NCI-H446 treated with DMSO at 0.1 percent for 48 hours (cell line): ENCODE measurements around the gene SETD3.

Experiments
- DNase-seq: peaks from one replicate; lab custom pipeline; 2025; lab: John Stamatoyannopoulos, UW

Gene SETD3

GRCh38 chr14:99479906-99480869 lies at the start of gene SETD3:
TSS of gene SETD3 (minus strand) at chr14:99480859. CDS start at chr14:99465805, 15,054 bp downstream.
- DNase-seq = no peak

GRCh38 chr14:99529899-99530298 lies 49.2 kb upstream of the SETD3 start:
- no peak for DNase-seq

- no peak for DNase-seq
Observed at GRCh38 chr14:99527427-99528076, 46.9 kb upstream of the SETD3 start.

DNA sequence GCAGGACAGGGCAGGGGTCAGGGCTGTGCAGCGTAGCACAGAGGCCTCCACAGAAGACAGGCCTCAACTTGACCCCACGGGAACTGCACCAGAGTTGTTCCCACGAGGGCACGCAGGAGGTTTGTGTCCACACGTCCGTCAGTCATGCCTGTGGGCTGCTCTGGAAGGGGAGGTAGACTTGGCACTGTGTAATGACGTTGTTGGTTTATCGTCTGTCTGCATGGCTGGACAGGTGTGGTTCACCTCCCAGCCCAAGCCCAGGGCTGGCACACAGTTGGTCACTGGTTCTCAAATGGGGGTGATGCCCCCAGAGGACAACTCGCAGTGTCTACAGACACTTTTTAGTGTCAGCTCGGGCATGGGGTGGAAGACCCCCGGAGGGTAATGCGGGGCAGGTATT lies 46.4 kb upstream of the SETD3 start:
- no peak for DNase-seq

- DNase-seq = no peak
Observed at GRCh38 chr14:99525699-99526080, 45.0 kb upstream of the SETD3 start.

GRCh38 chr14:99524804-99525698 lies 44.4 kb upstream of the SETD3 start:
- DNase-seq = no peak

GRCh38 chr14:99524091-99524661 lies 43.5 kb upstream of the SETD3 start:
- no peak for DNase-seq

DNA sequence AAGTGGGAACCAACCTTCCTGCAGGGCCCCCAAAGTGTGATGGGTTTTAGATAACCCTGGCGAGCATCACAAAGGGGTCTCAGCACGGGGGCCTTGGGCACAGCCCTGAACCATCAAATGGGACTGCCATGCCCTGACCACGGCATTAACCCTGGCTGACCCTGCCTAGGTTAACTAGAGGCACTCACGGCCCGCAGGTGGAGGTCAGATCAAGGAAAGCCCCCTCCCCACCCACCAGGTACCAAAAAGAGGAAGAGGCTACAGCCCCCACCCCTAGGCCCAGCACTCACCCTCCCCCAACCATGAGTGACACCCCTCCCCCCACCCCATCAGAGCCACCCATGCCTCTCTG lies 43.0 kb upstream of the SETD3 start:
- DNase-seq = no peak

GRCh38 chr14:99522934-99523703 lies 42.5 kb upstream of the SETD3 start:
- DNase-seq = no peak

- no peak for DNase-seq
Observed at GRCh38 chr14:99522457-99522891, 41.8 kb upstream of the SETD3 start.

DNA sequence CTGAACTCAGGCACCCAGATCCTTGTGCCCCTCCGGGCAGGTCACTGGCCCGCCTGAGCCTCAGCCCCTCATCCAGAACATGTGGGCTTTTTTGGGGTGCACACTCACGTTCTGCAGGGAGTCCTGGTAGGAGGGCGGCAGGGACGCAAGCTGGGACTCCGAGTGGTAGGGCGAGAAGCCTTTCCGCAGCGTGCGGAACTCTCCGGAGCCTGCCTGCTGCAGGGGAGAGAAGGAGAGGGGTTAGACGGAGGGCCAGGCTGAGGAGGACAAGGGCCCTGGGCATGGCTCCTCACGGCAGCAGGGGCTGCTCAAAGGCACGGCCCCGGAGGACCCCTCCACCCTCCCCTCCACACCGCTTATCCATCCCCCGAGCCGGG lies 41.4 kb upstream of the SETD3 start:
- no peak for DNase-seq

DNA sequence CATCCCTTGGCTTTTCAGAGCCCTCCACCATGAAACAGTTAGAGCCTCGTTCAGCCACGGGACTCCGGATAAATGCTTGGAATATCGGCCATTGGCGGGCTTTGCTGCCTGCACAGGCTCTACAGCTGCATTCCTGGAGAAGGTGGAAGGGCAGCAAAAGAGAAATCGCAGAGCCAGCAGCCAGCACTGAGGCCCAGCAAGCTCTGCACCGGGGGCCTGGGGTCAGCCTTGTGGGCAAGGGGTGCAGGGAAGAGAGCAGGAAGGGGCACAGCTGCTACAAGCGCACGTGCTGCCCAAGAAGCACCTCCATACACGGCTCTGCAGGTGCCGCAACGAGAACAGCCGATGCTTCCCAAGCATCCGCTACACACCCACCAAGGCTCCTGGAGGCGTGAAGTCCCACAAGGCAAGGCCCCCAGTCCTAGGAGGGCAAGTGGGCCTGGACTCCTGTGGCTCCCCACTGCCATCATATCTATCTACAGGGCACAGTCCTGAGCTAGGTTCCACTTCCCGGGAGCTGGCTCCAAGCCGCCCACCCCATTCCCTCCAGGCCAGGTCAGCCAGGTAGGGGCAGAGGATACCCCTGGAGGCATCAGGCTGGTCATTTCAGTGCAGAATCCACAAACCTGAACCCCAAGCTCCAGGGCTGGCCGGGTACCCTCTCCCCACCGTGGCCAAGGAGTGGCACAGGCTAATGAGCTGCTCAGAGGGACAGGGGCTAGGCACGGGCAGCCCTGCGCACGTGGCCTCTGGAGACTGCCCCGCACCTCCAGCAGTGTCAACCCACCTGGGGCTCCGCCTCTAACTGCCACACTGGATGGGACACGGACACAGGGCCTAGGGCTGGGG lies 40.7 kb upstream of the SETD3 start:
- DNase-seq = no peak

GRCh38 chr14:99520571-99521081 lies 40.0 kb upstream of the SETD3 start:
- no peak for DNase-seq

GRCh38 chr14:99519931-99520421 lies 39.3 kb upstream of the SETD3 start:
- no peak for DNase-seq

GRCh38 chr14:99519347-99519881 lies 38.8 kb upstream of the SETD3 start:
- no peak for DNase-seq

DNA sequence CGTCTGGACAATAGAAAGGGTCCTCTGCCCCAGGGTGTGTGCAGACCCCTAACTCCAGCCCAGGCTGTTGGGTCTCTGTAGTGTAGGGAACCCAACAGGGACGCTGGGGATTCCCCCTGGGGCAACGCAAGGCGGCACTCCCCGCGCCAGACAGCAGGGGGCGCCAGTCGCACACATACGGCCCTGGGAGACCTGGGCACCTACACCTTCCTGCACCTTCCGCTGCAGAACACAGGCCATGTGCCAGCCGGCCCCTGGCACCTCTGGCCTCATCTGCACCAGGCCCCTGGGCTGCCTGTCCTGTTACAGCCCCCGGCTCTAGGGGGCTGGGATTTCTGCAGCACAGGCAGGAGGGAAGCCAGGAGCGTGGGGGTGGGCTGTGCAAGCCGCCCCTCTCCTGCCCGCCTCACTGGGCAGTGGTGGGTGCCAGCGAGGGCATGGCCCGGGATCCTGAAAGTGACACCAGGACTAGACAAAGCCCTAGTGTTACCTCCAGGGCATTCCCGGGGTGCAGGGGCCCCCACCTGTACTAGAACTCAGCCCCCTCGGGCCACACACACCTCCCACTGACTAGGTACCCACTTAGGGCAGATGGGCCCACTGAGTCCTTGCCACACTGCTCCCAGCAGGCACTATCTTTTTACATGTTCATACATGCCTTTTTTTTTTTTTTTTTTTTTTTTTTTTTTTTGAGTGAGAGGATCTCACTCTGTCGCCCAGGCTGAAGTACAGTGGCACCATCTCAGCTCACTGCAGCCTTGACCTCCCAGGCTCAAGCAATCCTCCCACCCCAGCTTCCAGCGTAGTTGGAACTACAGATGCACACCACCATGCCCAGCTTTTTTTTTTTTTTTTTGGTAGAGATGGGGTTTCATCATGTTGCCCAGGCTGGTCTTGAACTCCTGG lies 38.0 kb upstream of the SETD3 start:
- no peak for DNase-seq

DNA sequence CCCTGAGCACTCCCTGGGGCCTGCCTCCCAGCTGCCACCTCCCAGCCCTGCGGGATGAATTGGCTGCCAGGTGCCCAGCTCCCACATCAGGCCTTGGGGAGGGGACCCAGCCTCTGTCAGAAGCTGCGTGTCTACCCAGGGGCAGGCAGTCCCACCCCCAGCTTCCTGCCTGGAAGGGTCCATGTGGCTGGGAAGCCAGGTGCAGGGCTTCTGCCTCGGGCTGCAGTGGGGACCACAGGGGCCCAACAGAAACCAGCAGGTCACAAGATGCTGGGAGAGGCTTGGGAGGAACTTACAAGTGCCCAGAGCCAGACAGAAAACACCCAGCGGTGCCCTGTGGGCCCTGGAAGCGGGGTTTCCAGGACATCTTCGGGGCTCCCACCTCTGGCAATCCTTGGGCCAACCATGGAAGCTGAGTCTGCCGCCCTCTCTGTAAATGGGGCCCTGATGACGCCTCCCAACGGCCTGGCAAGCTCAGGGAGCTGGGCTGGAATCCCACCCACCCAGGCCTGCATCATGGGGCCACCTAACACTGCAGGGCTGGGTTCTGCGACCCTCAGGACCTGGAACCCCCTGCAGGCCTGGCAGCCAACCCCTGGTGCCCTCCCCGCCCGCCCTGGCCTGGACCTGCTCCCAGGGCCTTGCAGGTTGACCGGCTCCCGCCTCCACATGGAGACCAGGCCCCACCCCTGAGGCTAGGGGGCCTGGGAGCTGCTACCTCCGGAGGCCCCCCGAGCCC lies 37.2 kb upstream of the SETD3 start:
- no peak for DNase-seq
